ENCODE data around the gene NAGK.

The NAGK gene

DNA sequence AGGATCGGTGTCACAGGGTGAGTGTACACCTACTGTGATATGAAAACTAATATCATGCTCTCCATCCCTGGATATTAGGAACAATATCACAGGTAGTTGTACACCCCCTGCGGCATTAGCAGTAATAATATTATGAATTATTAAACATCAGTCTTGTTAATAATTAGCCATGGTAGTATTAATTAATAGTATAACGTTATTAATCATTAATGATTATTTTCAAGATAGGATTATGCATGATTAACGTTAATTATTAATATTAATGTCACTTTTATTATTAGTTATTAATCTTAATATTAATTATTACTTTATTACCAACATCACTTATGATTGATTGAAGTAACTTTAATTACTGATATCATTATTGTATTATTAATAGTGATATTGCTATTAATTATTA lies 26.2 kb upstream of the NAGK start:
- Histone ChIP-seq H3K4me2 (ENCODE audit: insufficient read depth, low read length) (no peak overlapping the region), H3K27me3 (ENCODE audit: insufficient read depth, low read length, poor library complexity) (no peaks in the 10 kb centered on the region), H3K27ac (ENCODE audit: low read length) (no peak overlapping the region), H2AFZ (ENCODE audit: low read depth, low read length) (no peak overlapping the region), H3K79me2 (ENCODE audit: insufficient read depth, low read length) (no peaks in the 10 kb centered on the region), H3K9ac (ENCODE audit: low read depth, low read length) (no peak overlapping the region), H4K20me1 (ENCODE audit: insufficient read depth, low read length) (no peaks in the 10 kb centered on the region), H3K36me3 (ENCODE audit: insufficient read depth, low read length) (no peaks in the 10 kb centered on the region), H3K9me3 (ENCODE audit: insufficient read depth, low read length, severe bottlenecking) (no peaks in the 10 kb centered on the region), H3K4me1 (ENCODE audit: insufficient read depth, low read length) (no peaks in the 10 kb centered on the region), H3K4me3 (ENCODE audit: low read depth in 1 of 2, low read length in 2 of 2) (no peak overlapping the region)
- TF ChIP-seq, protein P1, sequence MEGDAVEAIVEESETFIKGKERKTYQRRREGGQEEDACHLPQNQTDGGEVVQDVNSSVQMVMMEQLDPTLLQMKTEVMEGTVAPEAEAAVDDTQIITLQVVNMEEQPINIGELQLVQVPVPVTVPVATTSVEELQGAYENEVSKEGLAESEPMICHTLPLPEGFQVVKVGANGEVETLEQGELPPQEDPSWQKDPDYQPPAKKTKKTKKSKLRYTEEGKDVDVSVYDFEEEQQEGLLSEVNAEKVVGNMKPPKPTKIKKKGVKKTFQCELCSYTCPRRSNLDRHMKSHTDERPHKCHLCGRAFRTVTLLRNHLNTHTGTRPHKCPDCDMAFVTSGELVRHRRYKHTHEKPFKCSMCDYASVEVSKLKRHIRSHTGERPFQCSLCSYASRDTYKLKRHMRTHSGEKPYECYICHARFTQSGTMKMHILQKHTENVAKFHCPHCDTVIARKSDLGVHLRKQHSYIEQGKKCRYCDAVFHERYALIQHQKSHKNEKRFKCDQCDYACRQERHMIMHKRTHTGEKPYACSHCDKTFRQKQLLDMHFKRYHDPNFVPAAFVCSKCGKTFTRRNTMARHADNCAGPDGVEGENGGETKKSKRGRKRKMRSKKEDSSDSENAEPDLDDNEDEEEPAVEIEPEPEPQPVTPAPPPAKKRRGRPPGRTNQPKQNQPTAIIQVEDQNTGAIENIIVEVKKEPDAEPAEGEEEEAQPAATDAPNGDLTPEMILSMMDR (IDR thresholded peaks at IDR 0.05; ENCODE audit: borderline replicate concordance, extremely low read depth, low read length, poor library complexity, severe bottlenecking) = no peak
- no peak for TF ChIP-seq EZH2 (IDR thresholded peaks at IDR 0.05; ENCODE audit: borderline replicate concordance, low read depth, low read length, severe bottlenecking)
- DNase-seq = no peak
- no peak for ATAC-seq (ENCODE audit: insufficient read depth, low read depth)

DNA sequence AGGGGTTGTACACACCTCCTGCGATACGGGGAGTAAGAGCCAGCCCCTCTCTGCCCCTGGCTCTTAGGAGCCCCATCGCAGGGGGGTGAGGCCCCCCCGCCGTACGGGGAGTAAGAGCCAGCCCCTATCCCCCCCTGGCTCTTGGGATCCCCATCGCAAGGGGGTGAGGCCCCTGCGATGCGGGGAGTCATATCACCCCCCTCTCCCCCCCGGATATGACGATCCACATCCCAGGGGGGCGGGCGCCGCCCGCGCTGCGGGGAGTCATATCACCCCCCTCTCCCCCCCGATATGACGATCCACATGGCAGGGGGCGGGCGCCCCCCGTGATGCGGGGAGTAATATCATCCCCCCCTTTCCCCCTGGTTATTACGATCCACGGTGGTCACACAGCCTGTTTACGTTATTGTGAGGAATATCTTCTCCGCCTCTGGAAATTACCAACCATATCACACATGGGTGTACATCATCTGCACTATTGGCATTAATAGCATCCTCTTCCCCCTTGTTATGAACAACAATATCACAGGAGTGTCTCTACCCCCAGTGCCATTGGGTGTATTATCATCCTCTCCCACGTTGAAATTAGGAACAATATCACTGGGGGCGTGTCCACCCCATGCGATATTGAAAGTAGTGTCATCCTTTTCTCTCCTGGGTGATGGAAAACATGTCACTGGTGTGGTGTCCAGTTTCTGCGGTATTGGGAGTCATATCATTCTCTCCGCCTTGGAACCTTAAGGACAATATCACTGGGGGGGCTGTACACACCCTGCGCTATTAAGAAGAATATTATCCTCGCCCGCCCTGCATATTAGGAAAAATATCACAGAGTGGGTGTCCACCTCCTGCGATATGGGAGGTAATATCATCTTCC lies 24.7 kb upstream of the NAGK start:
- H3K4me1 ChIP-seq (ENCODE audit: insufficient read depth, low read length) = no peaks in the 10 kb centered on the region
- no peaks in the 10 kb centered on the region for H3K36me3 ChIP-seq (ENCODE audit: insufficient read depth, low read length)
- H3K9ac ChIP-seq (ENCODE audit: low read depth, low read length) = no peak overlapping the region
- ATAC-seq (ENCODE audit: insufficient read depth, low read depth) (no peak; the same call in 2 of the 3 replicates), DNase-seq (no peak)
- no peaks in the 10 kb centered on the region for H3K9me3 ChIP-seq (ENCODE audit: insufficient read depth, low read length, severe bottlenecking)
- H3K4me3 ChIP-seq (ENCODE audit: low read depth in 1 of 2, low read length in 2 of 2) = no peak overlapping the region
- no peak overlapping the region for H3K4me2 ChIP-seq (ENCODE audit: insufficient read depth, low read length)
- H4K20me1 ChIP-seq (ENCODE audit: insufficient read depth, low read length) = no peaks in the 10 kb centered on the region
- H3K27me3 ChIP-seq (ENCODE audit: insufficient read depth, low read length, poor library complexity) = no peaks in the 10 kb centered on the region
- no peak overlapping the region for H2AFZ ChIP-seq (ENCODE audit: low read depth, low read length)
- TF ChIP-seq EZH2 (IDR thresholded peaks at IDR 0.05; ENCODE audit: borderline replicate concordance, low read depth, low read length, severe bottlenecking) = no peak
- TF ChIP-seq, protein P1 (IDR thresholded peaks at IDR 0.05; ENCODE audit: borderline replicate concordance, extremely low read depth, low read length, poor library complexity, severe bottlenecking) = no peak
- no peaks in the 10 kb centered on the region for H3K79me2 ChIP-seq (ENCODE audit: insufficient read depth, low read length)
- no peak overlapping the region for H3K27ac ChIP-seq (ENCODE audit: low read length)

DNA sequence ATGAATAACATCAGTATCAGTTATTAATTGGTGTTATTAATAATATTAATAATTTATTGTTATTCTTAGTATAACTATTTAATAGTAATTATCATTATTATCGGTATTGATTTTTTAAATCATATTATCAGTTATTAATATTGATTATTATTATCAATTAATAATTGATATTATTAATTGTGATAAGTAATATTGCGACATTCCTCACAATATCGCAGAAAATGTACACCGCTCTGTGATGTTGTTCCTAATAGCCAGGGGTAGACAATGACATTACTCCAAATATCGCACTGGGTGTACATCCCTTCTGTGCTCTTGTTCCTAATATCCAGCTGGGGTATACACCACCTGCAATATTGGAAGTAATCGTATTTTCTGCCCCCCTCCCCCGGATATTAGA lies 23.3 kb upstream of the NAGK start:
- H3K36me3 ChIP-seq (ENCODE audit: insufficient read depth, low read length) = no peaks in the 10 kb centered on the region
- H4K20me1 ChIP-seq (ENCODE audit: insufficient read depth, low read length) = no peaks in the 10 kb centered on the region
- no peak overlapping the region for H3K9ac ChIP-seq (ENCODE audit: low read depth, low read length)
- H3K4me2 ChIP-seq (ENCODE audit: insufficient read depth, low read length) = no peak overlapping the region
- TF ChIP-seq, protein P1 (IDR thresholded peaks at IDR 0.05; ENCODE audit: borderline replicate concordance, extremely low read depth, low read length, poor library complexity, severe bottlenecking) = no peak
- no peak for TF ChIP-seq EZH2 (IDR thresholded peaks at IDR 0.05; ENCODE audit: borderline replicate concordance, low read depth, low read length, severe bottlenecking)
- H3K79me2 ChIP-seq (ENCODE audit: insufficient read depth, low read length) = no peaks in the 10 kb centered on the region
- H3K27ac ChIP-seq (ENCODE audit: low read length) = no peak overlapping the region
- no peaks in the 10 kb centered on the region for H3K4me1 ChIP-seq (ENCODE audit: insufficient read depth, low read length)
- no peaks in the 10 kb centered on the region for H3K27me3 ChIP-seq (ENCODE audit: insufficient read depth, low read length, poor library complexity)
- no peak overlapping the region for H2AFZ ChIP-seq (ENCODE audit: low read depth, low read length)
- ATAC-seq (ENCODE audit: insufficient read depth, low read depth) (no peak), DNase-seq (no peak)
- H3K4me3 ChIP-seq (ENCODE audit: low read depth in 1 of 2, low read length in 2 of 2) = no peak overlapping the region
- no peaks in the 10 kb centered on the region for H3K9me3 ChIP-seq (ENCODE audit: insufficient read depth, low read length, severe bottlenecking)
